Endothelial cell of umbilical vein (primary cell): ENCODE results near the gene EGR1. TPM values are rescaled to one million over a fixed set of nuclear protein-coding genes. Genes with fewer than 3 reads are reported as not detected.
A peak's percentile ranks its signal among the peaks of the same experiment; 100 is the strongest.

Experiments used
- BruUV-seq: library from RNA; stranded (reverse); fragments of 400-500 nt; replicated peaks from 2 replicates; lab custom pipeline; 2021; lab: Mats Ljungman, UMichigan
- CTCF ChIA-PET: fragments of 300-600, 350-600 bp; sonication (Branson Sonifier 250); formaldehyde crosslinking; loops from one replicate; lab custom pipeline; 2021; ENCODE audit warnings: antibody characterized with exemption, inconsistent platforms; lab: Charles Lee
- POLR2A ChIA-PET: fragments of 300-600, 350-600 bp; sonication (Branson Sonifier 250); formaldehyde crosslinking; loops from one replicate; lab custom pipeline; 2021; ENCODE audit warnings: antibody characterized with exemption, inconsistent platforms; lab: Charles Lee
- DNase-seq: peaks from one replicate; pipeline ENCODE4 v3.0.0-alpha.2; 2011; ENCODE audit warnings: low read depth, low spot score
- FAIRE-seq: peaks from 2 replicates; lab custom pipeline; 2011; peaks lifted over from hg19 to GRCh38; lab: Jason Lieb, UNC
- H2AFZ ChIP-seq: 2 replicates; pipeline ENCODE4 v1.6.0; 2012; ENCODE audit warnings: low read depth, low read length, control low read depth, inconsistent platforms
- H3K27ac ChIP-seq: 2 replicates; pipeline ENCODE4 v1.5.1; 2011; ENCODE audit warnings: low read depth, mild to moderate bottlenecking, control low read depth, low read length, moderate library complexity; ENCODE audit not compliant: insufficient read depth
- H3K27me3 ChIP-seq, 2 experiments: 2 replicates each; pipeline versions ENCODE4 v1.6.0 to v1.6.1; 2011; ENCODE audit warnings: low read length in 2 of 2, mixed read lengths in 1 of 2; ENCODE audit not compliant: control insufficient read depth in 2 of 2, insufficient read depth in 2 of 2
- H3K36me3 ChIP-seq, 2 experiments: 2 replicates in 1 of 2; 3 replicates in 1 of 2; pipeline ENCODE4 v1.5.1; 2011; ENCODE audit warnings: low read length in 2 of 2, mild to moderate bottlenecking in 1 of 2, moderate library complexity in 1 of 2; ENCODE audit not compliant: control insufficient read depth in 2 of 2, insufficient read depth in 2 of 2; ENCODE audit errors: extremely low read depth in 1 of 2
- H3K4me1 ChIP-seq: 3 replicates; pipeline ENCODE4 v1.5.1; 2011; ENCODE audit warnings: mild to moderate bottlenecking, low read length; ENCODE audit not compliant: control insufficient read depth, insufficient read depth; ENCODE audit errors: extremely low read depth
- H3K4me2 ChIP-seq: 2 replicates; pipeline ENCODE4 v1.6.1; 2011; ENCODE audit warnings: low read length, control low read depth, mixed read lengths; ENCODE audit not compliant: insufficient read depth
- H3K4me3 ChIP-seq, 3 experiments: fragments of 200-600 bp in 1 of 3; sonication (generic), shearing (Covaris generic) in 1 of 3; replicated peaks in 1 of 3; 2 replicates each; pipeline ENCODE4 v1.5.1; 2011 to 2016; ENCODE audit warnings: control low read depth in 3 of 3, low read length in 3 of 3, mild to moderate bottlenecking in 2 of 3, inconsistent platforms in 1 of 3, low read depth in 1 of 3, moderate library complexity in 1 of 3; ENCODE audit not compliant: insufficient read depth in 1 of 3
- H3K79me2 ChIP-seq: 2 replicates; pipeline ENCODE4 v1.6.0; 2012; ENCODE audit warnings: low read length, inconsistent platforms; ENCODE audit not compliant: control insufficient read depth, insufficient read depth
- H3K9ac ChIP-seq: replicated peaks from 2 replicates; pipeline ENCODE3; 2011; ENCODE audit warnings: low read length, control low read depth; ENCODE audit not compliant: insufficient read depth; ENCODE audit errors: extremely low read depth
- H3K9me1 ChIP-seq: replicated peaks from 3 replicates; pipeline ENCODE4 v1.6.0; 2011; ENCODE audit warnings: mild to moderate bottlenecking, low read length; ENCODE audit not compliant: control insufficient read depth, insufficient read depth; ENCODE audit errors: extremely low read depth
- H3K9me3 ChIP-seq: replicated peaks from 2 replicates; pipeline ENCODE4 v1.5.1; 2012; ENCODE audit warnings: low read length, inconsistent platforms; ENCODE audit not compliant: control insufficient read depth, insufficient read depth
- H4K20me1 ChIP-seq: replicated peaks from 2 replicates; pipeline ENCODE3; 2011; ENCODE audit warnings: mild to moderate bottlenecking, low read length; ENCODE audit not compliant: control insufficient read depth, insufficient read depth; ENCODE audit errors: extremely low read depth
- CTCF ChIP-seq, 2 donors: IDR thresholded peaks; 1 replicate in 1 of 2; 2 replicates in 1 of 2; pipeline ENCODE4 v1.5.1; 2011; ENCODE audit warnings: low read length in 2 of 2, mild to moderate bottlenecking in 2 of 2, moderate library complexity in 2 of 2, control low read depth in 1 of 2, inconsistent platforms in 1 of 2, low read depth in 1 of 2; ENCODE audit not compliant: insufficient read depth in 1 of 2; ENCODE audit errors: extremely low read depth in 1 of 2
- EZH2 ChIP-seq: IDR thresholded peaks from 2 replicates; pipeline ENCODE4 v1.6.1; 2012; ENCODE audit warnings: borderline replicate concordance, low read depth, mild to moderate bottlenecking, moderate library complexity, low read length, inconsistent platforms; ENCODE audit not compliant: severe bottlenecking
- FOS ChIP-seq: IDR thresholded peaks from 2 replicates; pipeline ENCODE4 v1.6.1; 2011; ENCODE audit warnings: mild to moderate bottlenecking, low read length, moderate library complexity, borderline replicate concordance; ENCODE audit not compliant: insufficient read depth
- GATA2 ChIP-seq: IDR thresholded peaks from 2 replicates; pipeline ENCODE4 v1.7.0; 2011; ENCODE audit warnings: low read depth, mild to moderate bottlenecking, moderate library complexity, mixed read lengths, low read length; ENCODE audit not compliant: insufficient read length, insufficient read depth
- JUN ChIP-seq: IDR thresholded peaks from 2 replicates; pipeline ENCODE4 v1.6.1; 2011; ENCODE audit warnings: borderline replicate concordance, low read depth; ENCODE audit not compliant: insufficient read length, insufficient read depth
- MAX ChIP-seq: IDR thresholded peaks from 2 replicates; pipeline ENCODE4 v1.6.1; 2011; ENCODE audit not compliant: insufficient read depth, insufficient read length
- MYC ChIP-seq: IDR thresholded peaks from one replicate; pipeline ENCODE4 v1.6.1; 2011; ENCODE audit warnings: mild to moderate bottlenecking, low read depth, low read length
- POLR2AphosphoS5 ChIP-seq: IDR thresholded peaks from 2 replicates; pipeline ENCODE4 v1.6.1; 2012; ENCODE audit warnings: low read depth, mild to moderate bottlenecking, control low read depth, low read length, moderate library complexity; ENCODE audit not compliant: insufficient read depth
- dilution Hi-C: fragments of 300-500 bp; cut with MboI; formaldehyde crosslinking; loops from one replicate; pipeline ENCODE4 v1.15.0; 2019; ENCODE audit warnings: low sequenced_read_pairs; ENCODE audit not compliant: extremely low pct_ligation_motif_present
- intact Hi-C: fragments of 100-400 bp; cut with micrococcal nuclease; formaldehyde crosslinking; loops from one replicate; pipeline ENCODE4 v1.10.0; 2022
- polyA plus RNA-seq, 4 experiments: library from polyadenylated mRNA; depleted of rRNA in 3 of 4; stranded (reverse) in 3 of 4; unstranded in 1 of 4; fragments of >200 nt; gene quantifications; 2 replicates each; pipeline versions ENCODE4 v1.2.1 to v1.2.3, GENCODE V29; 2011 to 2012; ENCODE audit warnings: missing spikeins in 1 of 4
- total RNA-seq: library from RNA; stranded (reverse); gene quantifications from 2 replicates; pipeline ENCODE4 v1.2.3, GENCODE V29; 2021

EGR1 gene
- total and polyA plus RNA-seq, 2 donors (not counting 3 experiments of a cell fraction or from before 2014, with no cell fraction given), result 5.5 to 6.5 TPM

DNA sequence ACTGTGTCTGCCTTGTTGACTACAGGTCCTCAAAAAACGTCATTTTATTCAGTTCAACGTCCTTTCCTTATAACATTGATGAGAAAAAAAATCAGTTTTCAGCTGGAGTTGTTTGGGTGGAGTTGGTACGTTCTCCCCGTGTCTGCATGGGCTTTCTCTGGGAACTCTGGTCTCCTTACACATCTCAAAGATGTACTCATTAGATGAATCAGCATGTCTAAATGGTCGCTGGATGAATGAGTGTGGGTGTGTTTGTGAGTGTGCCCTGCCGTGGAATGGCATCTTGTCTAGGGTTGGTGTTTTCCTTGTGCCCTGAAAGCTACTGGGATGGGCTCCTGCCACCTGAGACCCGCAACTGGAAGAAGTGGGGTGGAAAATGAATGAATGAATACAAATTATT, 30.1 kb downstream of the EGR1 start:
- H3K9ac ChIP-seq, result no peak overlapping the region
- no peaks in the 10 kb centered on the region for H3K36me3 ChIP-seq
- H2AFZ ChIP-seq, result no peak overlapping the region
- no peaks in the 10 kb centered on the region for H3K9me1 ChIP-seq
- H3K4me3 ChIP-seq, result no peak overlapping the region
- no peaks in the 10 kb centered on the region for H3K9me3 ChIP-seq
- FAIRE-seq, result no peak
- no peak overlapping the region for H3K27ac ChIP-seq
- CTCF ChIA-PET, result interaction anchor here (1.2 kb wide), 1 partner anchor 46 kb away, joined by 4 read pairs; no protein-coding TSS in a partner anchor
- H3K4me1 ChIP-seq, result peaks cover 9% of the 10 kb centered on the region
- H3K27me3 ChIP-seq, result peaks cover 6 to 12% of the 10 kb centered on the region in 2 experiments
- no peaks in the 10 kb centered on the region for H3K79me2 ChIP-seq
- DNase-seq, result peak; percentile 0
- H3K4me2 ChIP-seq, result no peak overlapping the region
- no peak for TF ChIP-seq FOS
- TF ChIP-seq JUN, result no peak
- TF ChIP-seq EZH2, result no peak
- TF ChIP-seq POLR2AphosphoS5, result no peak
- TF ChIP-seq MYC, result no peak
- no peak for TF ChIP-seq GATA2
- no peak for TF ChIP-seq MAX
- TF ChIP-seq CTCF (IDR thresholded peaks at IDR 0.05; ENCODE audit: extremely low read depth in 1 of 2, insufficient read depth in 1 of 2, low read depth in 1 of 2, low read length in 2 of 2), result no peak
- dilution Hi-C loops (no loop called here), intact Hi-C loops (no loop called here)
- no peaks in the 10 kb centered on the region for H4K20me1 ChIP-seq
- BruUV-seq, result no TSS peak
- POLR2A ChIA-PET, result no interaction called here
